GM12873 (cell line): Measurements from ENCODE around the gene NEIL3.
A peak's percentile ranks its signal among the peaks of the same experiment; 100 is the strongest.

ENCODE experiments used
- CTCF ChIP-seq: IDR thresholded peaks from 2 replicates; pipeline ENCODE4 v1.5.1; 2012; ENCODE audit warnings: low read depth, mild to moderate bottlenecking, moderate library complexity, low read length, control low read depth; ENCODE audit not compliant: insufficient read depth; ENCODE audit errors: missing control alignments

Gene NEIL3

GRCh38 chr4:177371461-177371860 is 61.8 kb downstream of the NEIL3 start:
- TF ChIP-seq CTCF: no peak

GRCh38 chr4:177374966-177375365 is 65.3 kb downstream of the NEIL3 start:
- no peak for TF ChIP-seq CTCF

- TF ChIP-seq CTCF: no peak
Measured at GRCh38 chr4:177375372-177375771, 65.7 kb downstream of the NEIL3 start.

- TF ChIP-seq CTCF: no peak
Measured at GRCh38 chr4:177376024-177376423, 66.3 kb downstream of the NEIL3 start.

- peak; percentile 43 for TF ChIP-seq CTCF
Measured at GRCh38 chr4:177380730-177381287, 71.1 kb downstream of the NEIL3 start.

GRCh38 chr4:177381762-177382310 is 72.2 kb downstream of the NEIL3 start:
- TF ChIP-seq CTCF: no peak

- TF ChIP-seq CTCF: no peak
Measured at GRCh38 chr4:177384856-177385397, 75.3 kb downstream of the NEIL3 start.
